Measurements from ENCODE around the gene DDX54. TPM values are rescaled to one million over a fixed set of nuclear protein-coding genes. Genes with fewer than 3 reads are reported as not detected.

The DDX54 gene
- total RNA-seq, 1 experiment from 2014 or later = 151 TPM

- TF ChIP-seq GTF2I (CRISPR knock-in tag; conservative IDR thresholded peaks at IDR 0.05) (no peak), NR2C2 (CRISPR knock-in tag; IDR thresholded peaks at IDR 0.05) (no peak), USF1 (CRISPR knock-in tag; IDR thresholded peaks at IDR 0.05) (no peak), OVOL2 (CRISPR knock-in tag; IDR thresholded peaks at IDR 0.05; ENCODE audit: borderline replicate concordance) (no peak)
Observed at GRCh38 chr12:113131556-113131955, 53.7 kb downstream of the DDX54 start (continued).

DNA sequence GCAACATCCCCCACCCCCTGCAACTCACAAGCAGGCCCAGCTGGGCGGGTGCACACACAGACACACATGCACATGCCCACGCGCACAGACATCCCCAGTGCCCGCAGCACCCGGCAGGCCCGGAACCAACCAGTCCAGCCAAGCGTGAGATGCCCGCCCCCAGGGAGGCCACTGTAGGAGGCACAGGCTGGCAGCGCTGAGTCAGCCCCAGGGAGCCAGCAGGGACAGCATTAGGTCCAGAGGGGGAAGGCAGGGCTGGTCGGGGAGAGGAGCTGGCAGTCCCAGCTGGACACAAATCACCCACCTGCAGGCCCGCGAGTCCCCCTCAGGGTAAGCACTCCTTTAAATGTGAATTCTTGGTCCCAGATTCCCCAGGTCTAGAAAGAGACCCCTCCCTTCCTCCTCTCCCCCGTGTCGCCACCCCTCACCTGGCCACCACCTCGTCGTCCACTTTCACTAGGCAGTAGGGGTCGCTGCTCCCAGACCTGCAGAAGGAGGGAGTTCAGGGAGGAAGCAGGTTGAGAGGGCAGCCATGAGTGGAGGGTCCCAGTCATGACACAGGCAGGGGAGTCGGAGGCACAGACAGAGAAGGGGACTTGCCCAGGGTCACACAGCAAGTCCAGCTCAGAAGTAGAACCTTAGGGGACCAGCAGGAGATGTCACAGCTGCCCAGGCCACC is 54.7 kb downstream of the DDX54 start:
- Mint-ChIP-seq H3K27me3 (ENCODE audit: low read depth) (peaks cover 16% of the 10 kb centered on the region), H3K27ac (no peak overlapping the region), H3K4me3 (no peak overlapping the region), H3K4me1 (peaks cover 6% of the 10 kb centered on the region), H3K9me3 (peaks cover 2% of the 10 kb centered on the region; the same call in 1 of the 2 replicates), H3K36me3 (peaks cover 2% of the 10 kb centered on the region; the same call in 1 of the 2 replicates)
- ChIA-PET POLR2A (interaction anchor here (1.0 kb wide), 1 partner anchor 31 kb away, joined by 3 read pairs; no protein-coding TSS in a partner anchor), CTCF (interaction anchor here (1.0 to 8.4 kb wide), 7 partner anchors 12 to 46 kb away, joined by 3 to 181 read pairs (median 4); partner anchors contain the start of gene CFAP73)
- no peak for TF ChIP-seq AR (CRISPR knock-in tag; IDR thresholded peaks at IDR 0.05)
- no peak for TF ChIP-seq SMAD4 (CRISPR knock-in tag; IDR thresholded peaks at IDR 0.05)
- TF ChIP-seq FOXP1 (CRISPR knock-in tag; IDR thresholded peaks at IDR 0.05; ENCODE audit: borderline replicate concordance) = no peak
- TF ChIP-seq, protein P1, sequence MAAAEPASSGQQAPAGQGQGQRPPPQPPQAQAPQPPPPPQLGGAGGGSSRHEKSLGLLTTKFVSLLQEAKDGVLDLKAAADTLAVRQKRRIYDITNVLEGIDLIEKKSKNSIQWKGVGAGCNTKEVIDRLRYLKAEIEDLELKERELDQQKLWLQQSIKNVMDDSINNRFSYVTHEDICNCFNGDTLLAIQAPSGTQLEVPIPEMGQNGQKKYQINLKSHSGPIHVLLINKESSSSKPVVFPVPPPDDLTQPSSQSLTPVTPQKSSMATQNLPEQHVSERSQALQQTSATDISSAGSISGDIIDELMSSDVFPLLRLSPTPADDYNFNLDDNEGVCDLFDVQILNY (CRISPR knock-in tag; IDR thresholded peaks at IDR 0.05) = no peak
- no peak for TF ChIP-seq GABPB1 (CRISPR knock-in tag; IDR thresholded peaks at IDR 0.05)
- no peak for TF ChIP-seq NFYB (CRISPR knock-in tag; conservative IDR thresholded peaks at IDR 0.05; ENCODE audit: low read depth)
- no peak for TF ChIP-seq HMGA2 (CRISPR knock-in tag; IDR thresholded peaks at IDR 0.05)
- no peak for TF ChIP-seq ZNF121 (CRISPR knock-in tag; IDR thresholded peaks at IDR 0.05)
- TF ChIP-seq PRRX2 (CRISPR knock-in tag; IDR thresholded peaks at IDR 0.05) = no peak
- TF ChIP-seq ZNF671 (CRISPR knock-in tag; IDR thresholded peaks at IDR 0.05) = no peak
- no peak for TF ChIP-seq RORB (CRISPR knock-in tag; IDR thresholded peaks at IDR 0.05)
- no peak for TF ChIP-seq CBFB (CRISPR knock-in tag; IDR thresholded peaks at IDR 0.05; ENCODE audit: low read depth)
- no peak for TF ChIP-seq PREB (CRISPR knock-in tag; IDR thresholded peaks at IDR 0.05; ENCODE audit: borderline replicate concordance)
- DNase-seq (ENCODE audit: low spot score) (peak; percentile 75), ATAC-seq (peak; percentile 73)

GRCh38 chr12:113129664-113130456 is 55.4 kb downstream of the DDX54 start:
- H3K27me3 Mint-ChIP-seq (ENCODE audit: low read depth) = peaks cover 10% of the 10 kb centered on the region
- peaks cover 6% of the 10 kb centered on the region; the same call in 1 of the 2 replicates for H3K36me3 Mint-ChIP-seq
- H3K27ac Mint-ChIP-seq = no peak overlapping the region
- no peak overlapping the region for H3K4me3 Mint-ChIP-seq
- H3K4me1 Mint-ChIP-seq = peaks cover 6% of the 10 kb centered on the region
- POLR2A ChIA-PET = interaction anchor here (1.0 kb wide), 1 partner anchor 32 kb away, joined by 3 read pairs; no protein-coding TSS in a partner anchor
- DNase-seq (ENCODE audit: low spot score) (no peak), ATAC-seq (no peak)
- peaks cover 7% of the 10 kb centered on the region; the same call in 1 of the 2 replicates for H3K9me3 Mint-ChIP-seq
- CTCF ChIA-PET = interaction anchor here (0.6 to 8.4 kb wide), 9 partner anchors 8 to 45 kb away, joined by 3 to 181 read pairs (median 6); partner anchors contain the start of gene CFAP73
- TF ChIP-seq MXD4 (CRISPR knock-in tag; IDR thresholded peaks at IDR 0.05; ENCODE audit: borderline replicate concordance) (no peak), NFATC4 (CRISPR knock-in tag; IDR thresholded peaks at IDR 0.05) (no peak), SMAD3 (CRISPR knock-in tag; IDR thresholded peaks at IDR 0.05; ENCODE audit: borderline replicate concordance) (no peak), TCF7 (CRISPR knock-in tag; IDR thresholded peaks at IDR 0.05; ENCODE audit: low read depth) (no peak), NFE2L1 (CRISPR knock-in tag; IDR thresholded peaks at IDR 0.05) (no peak)
- TF ChIP-seq, protein P2, sequence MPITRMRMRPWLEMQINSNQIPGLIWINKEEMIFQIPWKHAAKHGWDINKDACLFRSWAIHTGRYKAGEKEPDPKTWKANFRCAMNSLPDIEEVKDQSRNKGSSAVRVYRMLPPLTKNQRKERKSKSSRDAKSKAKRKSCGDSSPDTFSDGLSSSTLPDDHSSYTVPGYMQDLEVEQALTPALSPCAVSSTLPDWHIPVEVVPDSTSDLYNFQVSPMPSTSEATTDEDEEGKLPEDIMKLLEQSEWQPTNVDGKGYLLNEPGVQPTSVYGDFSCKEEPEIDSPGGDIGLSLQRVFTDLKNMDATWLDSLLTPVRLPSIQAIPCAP (CRISPR knock-in tag; IDR thresholded peaks at IDR 0.05) = no peak
- TF ChIP-seq, protein P3, sequence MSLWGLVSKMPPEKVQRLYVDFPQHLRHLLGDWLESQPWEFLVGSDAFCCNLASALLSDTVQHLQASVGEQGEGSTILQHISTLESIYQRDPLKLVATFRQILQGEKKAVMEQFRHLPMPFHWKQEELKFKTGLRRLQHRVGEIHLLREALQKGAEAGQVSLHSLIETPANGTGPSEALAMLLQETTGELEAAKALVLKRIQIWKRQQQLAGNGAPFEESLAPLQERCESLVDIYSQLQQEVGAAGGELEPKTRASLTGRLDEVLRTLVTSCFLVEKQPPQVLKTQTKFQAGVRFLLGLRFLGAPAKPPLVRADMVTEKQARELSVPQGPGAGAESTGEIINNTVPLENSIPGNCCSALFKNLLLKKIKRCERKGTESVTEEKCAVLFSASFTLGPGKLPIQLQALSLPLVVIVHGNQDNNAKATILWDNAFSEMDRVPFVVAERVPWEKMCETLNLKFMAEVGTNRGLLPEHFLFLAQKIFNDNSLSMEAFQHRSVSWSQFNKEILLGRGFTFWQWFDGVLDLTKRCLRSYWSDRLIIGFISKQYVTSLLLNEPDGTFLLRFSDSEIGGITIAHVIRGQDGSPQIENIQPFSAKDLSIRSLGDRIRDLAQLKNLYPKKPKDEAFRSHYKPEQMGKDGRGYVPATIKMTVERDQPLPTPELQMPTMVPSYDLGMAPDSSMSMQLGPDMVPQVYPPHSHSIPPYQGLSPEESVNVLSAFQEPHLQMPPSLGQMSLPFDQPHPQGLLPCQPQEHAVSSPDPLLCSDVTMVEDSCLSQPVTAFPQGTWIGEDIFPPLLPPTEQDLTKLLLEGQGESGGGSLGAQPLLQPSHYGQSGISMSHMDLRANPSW (CRISPR knock-in tag; conservative IDR thresholded peaks at IDR 0.05; ENCODE audit: low read depth) = no peak

Data from WTC11 (cell line).